Measurements from ENCODE around the gene PTPRR.

PTPRR gene

GRCh38 chr12:70798016-70798783 is 122.3 kb downstream of the PTPRR start:
- Histone ChIP-seq H3K9ac (ENCODE audit: insufficient read length, low read depth) (no peak overlapping the region), H3K4me1 (ENCODE audit: insufficient read depth, insufficient read length) (no peaks in the 10 kb centered on the region), H3K9me3 (ENCODE audit: insufficient read depth, low read length) (no peaks in the 10 kb centered on the region), H3K36me3 (ENCODE audit: insufficient read depth, insufficient read length, low read length) (no peaks in the 10 kb centered on the region), H3K27me3 (ENCODE audit: insufficient read depth, insufficient read length) (no peaks in the 10 kb centered on the region), H3K4me3 (ENCODE audit: insufficient read length, low read depth) (no peak overlapping the region)
- no peak for TF ChIP-seq ZNF274 (IDR thresholded peaks at IDR 0.05; ENCODE audit: low read depth, low read length)
- no peak for TF ChIP-seq YY1 (IDR thresholded peaks at IDR 0.05; ENCODE audit: insufficient read depth, insufficient read length)
- no peak for TF ChIP-seq SUZ12 (IDR thresholded peaks at IDR 0.05; ENCODE audit: extremely low read depth, insufficient read depth, insufficient read length)
- no peak for DNase-seq (ENCODE audit: low read depth, low spot score)

- no peak overlapping the region for H3K4me3 ChIP-seq (ENCODE audit: insufficient read length, low read depth)
- H3K9ac ChIP-seq (ENCODE audit: insufficient read length, low read depth): no peak overlapping the region
- no peak for DNase-seq (ENCODE audit: low read depth, low spot score)
- no peaks in the 10 kb centered on the region for H3K4me1 ChIP-seq (ENCODE audit: insufficient read depth, insufficient read length)
- no peaks in the 10 kb centered on the region for H3K9me3 ChIP-seq (ENCODE audit: insufficient read depth, low read length)
- no peaks in the 10 kb centered on the region for H3K36me3 ChIP-seq (ENCODE audit: insufficient read depth, insufficient read length, low read length)
- H3K27me3 ChIP-seq (ENCODE audit: insufficient read depth, insufficient read length): no peaks in the 10 kb centered on the region
- TF ChIP-seq SUZ12 (IDR thresholded peaks at IDR 0.05; ENCODE audit: extremely low read depth, insufficient read depth, insufficient read length): no peak
- no peak for TF ChIP-seq YY1 (IDR thresholded peaks at IDR 0.05; ENCODE audit: insufficient read depth, insufficient read length)
- TF ChIP-seq ZNF274 (IDR thresholded peaks at IDR 0.05; ENCODE audit: low read depth, low read length): no peak
Observed at GRCh38 chr12:70796989-70797388, 123.5 kb downstream of the PTPRR start.

GRCh38 chr12:70795608-70796007 is 124.9 kb downstream of the PTPRR start:
- no peak for DNase-seq (ENCODE audit: low read depth, low spot score)
- Histone ChIP-seq H3K4me3 (ENCODE audit: insufficient read length, low read depth) (no peak overlapping the region), H3K4me1 (ENCODE audit: insufficient read depth, insufficient read length) (no peaks in the 10 kb centered on the region), H3K9me3 (ENCODE audit: insufficient read depth, low read length) (no peaks in the 10 kb centered on the region), H3K27me3 (ENCODE audit: insufficient read depth, insufficient read length) (no peaks in the 10 kb centered on the region), H3K36me3 (ENCODE audit: insufficient read depth, insufficient read length, low read length) (no peaks in the 10 kb centered on the region), H3K9ac (ENCODE audit: insufficient read length, low read depth) (no peak overlapping the region)
- TF ChIP-seq SUZ12 (IDR thresholded peaks at IDR 0.05; ENCODE audit: extremely low read depth, insufficient read depth, insufficient read length): no peak
- no peak for TF ChIP-seq YY1 (IDR thresholded peaks at IDR 0.05; ENCODE audit: insufficient read depth, insufficient read length)
- no peak for TF ChIP-seq ZNF274 (IDR thresholded peaks at IDR 0.05; ENCODE audit: low read depth, low read length)

- H3K9me3 ChIP-seq (ENCODE audit: insufficient read depth, low read length): no peaks in the 10 kb centered on the region
- no peak for TF ChIP-seq YY1 (IDR thresholded peaks at IDR 0.05; ENCODE audit: insufficient read depth, insufficient read length)
- no peak for TF ChIP-seq SUZ12 (IDR thresholded peaks at IDR 0.05; ENCODE audit: extremely low read depth, insufficient read depth, insufficient read length)
- no peak for TF ChIP-seq ZNF274 (IDR thresholded peaks at IDR 0.05; ENCODE audit: low read depth, low read length)
- no peak for DNase-seq (ENCODE audit: low read depth, low spot score)
- H3K4me1 ChIP-seq (ENCODE audit: insufficient read depth, insufficient read length): no peaks in the 10 kb centered on the region
- no peaks in the 10 kb centered on the region for H3K36me3 ChIP-seq (ENCODE audit: insufficient read depth, insufficient read length, low read length)
- no peaks in the 10 kb centered on the region for H3K27me3 ChIP-seq (ENCODE audit: insufficient read depth, insufficient read length)
- H3K4me3 ChIP-seq (ENCODE audit: insufficient read length, low read depth): no peak overlapping the region
- no peak overlapping the region for H3K9ac ChIP-seq (ENCODE audit: insufficient read length, low read depth)
Observed at GRCh38 chr12:70794131-70794530, 126.4 kb downstream of the PTPRR start.

GRCh38 chr12:70788774-70789173 is 131.8 kb downstream of the PTPRR start:
- Histone ChIP-seq H3K36me3 (ENCODE audit: insufficient read depth, insufficient read length, low read length) (no peaks in the 10 kb centered on the region), H3K4me1 (ENCODE audit: insufficient read depth, insufficient read length) (peaks cover 3% of the 10 kb centered on the region), H3K9ac (ENCODE audit: insufficient read length, low read depth) (no peak overlapping the region), H3K4me3 (ENCODE audit: insufficient read length, low read depth) (no peak overlapping the region), H3K9me3 (ENCODE audit: insufficient read depth, low read length) (no peaks in the 10 kb centered on the region), H3K27me3 (ENCODE audit: insufficient read depth, insufficient read length) (no peaks in the 10 kb centered on the region)
- TF ChIP-seq YY1 (IDR thresholded peaks at IDR 0.05; ENCODE audit: insufficient read depth, insufficient read length) (no peak), ZNF274 (IDR thresholded peaks at IDR 0.05; ENCODE audit: low read depth, low read length) (no peak), SUZ12 (IDR thresholded peaks at IDR 0.05; ENCODE audit: extremely low read depth, insufficient read depth, insufficient read length) (no peak)
- no peak for DNase-seq (ENCODE audit: low read depth, low spot score)

- Histone ChIP-seq H3K27me3 (ENCODE audit: insufficient read depth, insufficient read length) (no peaks in the 10 kb centered on the region), H3K9ac (ENCODE audit: insufficient read length, low read depth) (no peak overlapping the region), H3K4me1 (ENCODE audit: insufficient read depth, insufficient read length) (peaks cover 3% of the 10 kb centered on the region), H3K4me3 (ENCODE audit: insufficient read length, low read depth) (no peak overlapping the region), H3K9me3 (ENCODE audit: insufficient read depth, low read length) (peaks cover 9% of the 10 kb centered on the region; the same call in 1 of the 2 replicates), H3K36me3 (ENCODE audit: insufficient read depth, insufficient read length, low read length) (no peaks in the 10 kb centered on the region)
- no peak for DNase-seq (ENCODE audit: low read depth, low spot score)
- TF ChIP-seq SUZ12 (IDR thresholded peaks at IDR 0.05; ENCODE audit: extremely low read depth, insufficient read depth, insufficient read length) (no peak), ZNF274 (IDR thresholded peaks at IDR 0.05; ENCODE audit: low read depth, low read length) (no peak), YY1 (IDR thresholded peaks at IDR 0.05; ENCODE audit: insufficient read depth, insufficient read length) (no peak)
Observed at GRCh38 chr12:70787612-70788011, 132.9 kb downstream of the PTPRR start.

GRCh38 chr12:70785896-70786295 is 134.6 kb downstream of the PTPRR start:
- TF ChIP-seq YY1 (IDR thresholded peaks at IDR 0.05; ENCODE audit: insufficient read depth, insufficient read length) (no peak), ZNF274 (IDR thresholded peaks at IDR 0.05; ENCODE audit: low read depth, low read length) (no peak), SUZ12 (IDR thresholded peaks at IDR 0.05; ENCODE audit: extremely low read depth, insufficient read depth, insufficient read length) (no peak)
- Histone ChIP-seq H3K9ac (ENCODE audit: insufficient read length, low read depth) (no peak overlapping the region), H3K4me1 (ENCODE audit: insufficient read depth, insufficient read length) (peaks cover 3% of the 10 kb centered on the region), H3K9me3 (ENCODE audit: insufficient read depth, low read length) (peaks cover 9% of the 10 kb centered on the region; the same call in 1 of the 2 replicates), H3K27me3 (ENCODE audit: insufficient read depth, insufficient read length) (no peaks in the 10 kb centered on the region), H3K4me3 (ENCODE audit: insufficient read length, low read depth) (no peak overlapping the region), H3K36me3 (ENCODE audit: insufficient read depth, insufficient read length, low read length) (no peaks in the 10 kb centered on the region)
- DNase-seq (ENCODE audit: low read depth, low spot score): no peak

Measured in NT2/D1 (cell line).